HCT116 (cell line): ENCODE data around the gene TTC1.

Experiments
- ELF1 ChIP-seq: IDR thresholded peaks from 2 replicates; pipeline ENCODE4 v1.6.1; 2012; ENCODE audit warnings: low read depth, borderline replicate concordance
- POLR2A ChIP-seq: IDR thresholded peaks from 2 replicates; pipeline ENCODE4 v1.7.0; 2011; ENCODE audit warnings: borderline replicate concordance; ENCODE audit not compliant: insufficient read depth, insufficient read length; ENCODE audit errors: extremely low read depth
- POLR2AphosphoS5 ChIP-seq: IDR thresholded peaks from 2 replicates; pipeline ENCODE4 v1.6.1; 2011; ENCODE audit warnings: mild to moderate bottlenecking, low read depth, low read length, moderate library complexity
- SIN3A ChIP-seq: IDR thresholded peaks from 2 replicates; pipeline ENCODE4 v1.6.1; 2012; ENCODE audit warnings: low read depth
- SP1 ChIP-seq: IDR thresholded peaks from 2 replicates; pipeline ENCODE4 v1.6.1; 2012; ENCODE audit warnings: low read depth
- TF ChIP-seq, protein P1 (sequence below): IDR thresholded peaks from 2 replicates; pipeline ENCODE4 v1.6.1; 2012
- TF ChIP-seq, protein P2 (sequence below), 3 experiments: fragments of 200-600 bp in 1 of 3; sonication (generic) in 1 of 3; IDR thresholded peaks in 2 of 3; conservative IDR thresholded peaks in 1 of 3; 2 replicates each; pipeline ENCODE4 v1.5.1; 2012 to 2017; ENCODE audit warnings: low read depth in 2 of 3, low read length in 2 of 3, antibody characterized with exemption in 1 of 3, borderline replicate concordance in 1 of 3, control low read depth in 1 of 3, mild to moderate bottlenecking in 1 of 3, mixed read lengths in 1 of 3, mixed run types in 1 of 3, moderate library complexity in 1 of 3; ENCODE audit not compliant: insufficient read depth in 1 of 3
- TF ChIP-seq, protein P3 (sequence below): IDR thresholded peaks from 2 replicates; pipeline ENCODE4 v1.6.1; 2012; ENCODE audit warnings: low read depth
- TF ChIP-seq, protein P4 (sequence below): IDR thresholded peaks from 2 replicates; pipeline ENCODE4 v1.6.1; 2011; ENCODE audit warnings: mild to moderate bottlenecking, low read length, moderate library complexity; ENCODE audit not compliant: insufficient replicate concordance; ENCODE audit errors: extremely low read depth

DNA sequence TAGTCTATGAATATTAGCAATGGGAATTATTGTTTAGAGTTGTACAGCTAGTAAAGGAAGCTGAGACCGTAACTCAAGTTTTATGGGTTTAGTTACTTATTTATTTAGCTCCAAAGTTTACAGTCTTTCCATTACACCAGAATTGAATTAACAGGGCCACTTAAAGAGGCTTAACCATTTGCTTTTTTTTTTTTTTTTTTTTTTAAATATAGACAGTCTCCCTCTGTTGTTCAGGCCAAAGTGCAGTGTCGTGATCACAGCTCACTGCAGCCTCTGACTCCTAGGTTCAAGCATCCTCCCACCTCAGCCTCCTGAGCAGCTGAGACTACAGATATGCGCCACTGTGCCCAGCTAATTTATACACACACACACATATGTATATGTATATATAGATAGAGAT, 1.4 kb upstream of the TTC1 start:
- TF ChIP-seq, protein P1, sequence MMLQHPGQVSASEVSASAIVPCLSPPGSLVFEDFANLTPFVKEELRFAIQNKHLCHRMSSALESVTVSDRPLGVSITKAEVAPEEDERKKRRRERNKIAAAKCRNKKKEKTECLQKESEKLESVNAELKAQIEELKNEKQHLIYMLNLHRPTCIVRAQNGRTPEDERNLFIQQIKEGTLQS, result no peak
- TF ChIP-seq, protein P2, sequence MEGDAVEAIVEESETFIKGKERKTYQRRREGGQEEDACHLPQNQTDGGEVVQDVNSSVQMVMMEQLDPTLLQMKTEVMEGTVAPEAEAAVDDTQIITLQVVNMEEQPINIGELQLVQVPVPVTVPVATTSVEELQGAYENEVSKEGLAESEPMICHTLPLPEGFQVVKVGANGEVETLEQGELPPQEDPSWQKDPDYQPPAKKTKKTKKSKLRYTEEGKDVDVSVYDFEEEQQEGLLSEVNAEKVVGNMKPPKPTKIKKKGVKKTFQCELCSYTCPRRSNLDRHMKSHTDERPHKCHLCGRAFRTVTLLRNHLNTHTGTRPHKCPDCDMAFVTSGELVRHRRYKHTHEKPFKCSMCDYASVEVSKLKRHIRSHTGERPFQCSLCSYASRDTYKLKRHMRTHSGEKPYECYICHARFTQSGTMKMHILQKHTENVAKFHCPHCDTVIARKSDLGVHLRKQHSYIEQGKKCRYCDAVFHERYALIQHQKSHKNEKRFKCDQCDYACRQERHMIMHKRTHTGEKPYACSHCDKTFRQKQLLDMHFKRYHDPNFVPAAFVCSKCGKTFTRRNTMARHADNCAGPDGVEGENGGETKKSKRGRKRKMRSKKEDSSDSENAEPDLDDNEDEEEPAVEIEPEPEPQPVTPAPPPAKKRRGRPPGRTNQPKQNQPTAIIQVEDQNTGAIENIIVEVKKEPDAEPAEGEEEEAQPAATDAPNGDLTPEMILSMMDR (IDR thresholded peaks at IDR 0.05 in 2 of 3, conservative IDR thresholded peaks at IDR 0.05 in 1 of 3; ENCODE audit: borderline replicate concordance in 1 of 3, insufficient read depth in 1 of 3, low read depth in 2 of 3, low read length in 2 of 3), result no peak
- TF ChIP-seq SIN3A (no peak), POLR2AphosphoS5 (no peak), SP1 (no peak), ELF1 (no peak), POLR2A (no peak)
- TF ChIP-seq, protein P3, sequence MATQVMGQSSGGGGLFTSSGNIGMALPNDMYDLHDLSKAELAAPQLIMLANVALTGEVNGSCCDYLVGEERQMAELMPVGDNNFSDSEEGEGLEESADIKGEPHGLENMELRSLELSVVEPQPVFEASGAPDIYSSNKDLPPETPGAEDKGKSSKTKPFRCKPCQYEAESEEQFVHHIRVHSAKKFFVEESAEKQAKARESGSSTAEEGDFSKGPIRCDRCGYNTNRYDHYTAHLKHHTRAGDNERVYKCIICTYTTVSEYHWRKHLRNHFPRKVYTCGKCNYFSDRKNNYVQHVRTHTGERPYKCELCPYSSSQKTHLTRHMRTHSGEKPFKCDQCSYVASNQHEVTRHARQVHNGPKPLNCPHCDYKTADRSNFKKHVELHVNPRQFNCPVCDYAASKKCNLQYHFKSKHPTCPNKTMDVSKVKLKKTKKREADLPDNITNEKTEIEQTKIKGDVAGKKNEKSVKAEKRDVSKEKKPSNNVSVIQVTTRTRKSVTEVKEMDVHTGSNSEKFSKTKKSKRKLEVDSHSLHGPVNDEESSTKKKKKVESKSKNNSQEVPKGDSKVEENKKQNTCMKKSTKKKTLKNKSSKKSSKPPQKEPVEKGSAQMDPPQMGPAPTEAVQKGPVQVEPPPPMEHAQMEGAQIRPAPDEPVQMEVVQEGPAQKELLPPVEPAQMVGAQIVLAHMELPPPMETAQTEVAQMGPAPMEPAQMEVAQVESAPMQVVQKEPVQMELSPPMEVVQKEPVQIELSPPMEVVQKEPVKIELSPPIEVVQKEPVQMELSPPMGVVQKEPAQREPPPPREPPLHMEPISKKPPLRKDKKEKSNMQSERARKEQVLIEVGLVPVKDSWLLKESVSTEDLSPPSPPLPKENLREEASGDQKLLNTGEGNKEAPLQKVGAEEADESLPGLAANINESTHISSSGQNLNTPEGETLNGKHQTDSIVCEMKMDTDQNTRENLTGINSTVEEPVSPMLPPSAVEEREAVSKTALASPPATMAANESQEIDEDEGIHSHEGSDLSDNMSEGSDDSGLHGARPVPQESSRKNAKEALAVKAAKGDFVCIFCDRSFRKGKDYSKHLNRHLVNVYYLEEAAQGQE, result no peak
- TF ChIP-seq, protein P4, sequence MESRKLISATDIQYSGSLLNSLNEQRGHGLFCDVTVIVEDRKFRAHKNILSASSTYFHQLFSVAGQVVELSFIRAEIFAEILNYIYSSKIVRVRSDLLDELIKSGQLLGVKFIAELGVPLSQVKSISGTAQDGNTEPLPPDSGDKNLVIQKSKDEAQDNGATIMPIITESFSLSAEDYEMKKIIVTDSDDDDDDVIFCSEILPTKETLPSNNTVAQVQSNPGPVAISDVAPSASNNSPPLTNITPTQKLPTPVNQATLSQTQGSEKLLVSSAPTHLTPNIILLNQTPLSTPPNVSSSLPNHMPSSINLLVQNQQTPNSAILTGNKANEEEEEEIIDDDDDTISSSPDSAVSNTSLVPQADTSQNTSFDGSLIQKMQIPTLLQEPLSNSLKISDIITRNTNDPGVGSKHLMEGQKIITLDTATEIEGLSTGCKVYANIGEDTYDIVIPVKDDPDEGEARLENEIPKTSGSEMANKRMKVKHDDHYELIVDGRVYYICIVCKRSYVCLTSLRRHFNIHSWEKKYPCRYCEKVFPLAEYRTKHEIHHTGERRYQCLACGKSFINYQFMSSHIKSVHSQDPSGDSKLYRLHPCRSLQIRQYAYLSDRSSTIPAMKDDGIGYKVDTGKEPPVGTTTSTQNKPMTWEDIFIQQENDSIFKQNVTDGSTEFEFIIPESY, result no peak
